Body of pancreas (tissue), 4 donors: Measurements from ENCODE around the gene METTL25B. TPM values are rescaled to one million over a fixed set of nuclear protein-coding genes. Genes with fewer than 3 reads are reported as not detected.
"Not testable (repeated sequence)": the region's sequence is repeated elsewhere in the genome, so short reads cannot be mapped to it uniquely, and the experiment has no call there.

ENCODE experiments used
- ATAC-seq: fragments of 150-250 bp; one replicate; pipeline ENCODE4 v1.9.1; 2016
- DNase-seq, 4 donors: peaks; one replicate each; pipeline ENCODE4 v3.0.0-alpha.2; 2019
- H3K27ac ChIP-seq, 4 donors: fragments of 200-600 bp; sonication (generic); 1 replicate in 3 of 4; 2 replicates in 1 of 4; pipeline versions ENCODE4 v1.5.1 to v1.6.1; 2016 to 2019; ENCODE audit warnings: mild to moderate bottlenecking in 1 of 4, mixed read lengths in 1 of 4, moderate library complexity in 1 of 4
- H3K27me3 ChIP-seq, 2 donors: fragments of 200-600 bp; sonication (generic); one replicate each; pipeline ENCODE4 v1.6.0; 2016; ENCODE audit warnings: mild to moderate bottlenecking in 1 of 2
- H3K36me3 ChIP-seq, 2 donors: fragments of 200-600 bp; sonication (generic); replicated peaks in 1 of 2; 2 replicates each; pipeline ENCODE4 v1.5.1; 2016; ENCODE audit warnings: low read depth in 2 of 2; ENCODE audit not compliant: insufficient read depth in 1 of 2
- H3K4me1 ChIP-seq: fragments of 200-600 bp; sonication (generic); one replicate; pipeline ENCODE4 v1.6.0; 2016
- H3K4me3 ChIP-seq, 2 donors: fragments of 200-600 bp; sonication (generic); 1 replicate in 1 of 2; 2 replicates in 1 of 2; pipeline ENCODE4 v1.5.1; 2016 to 2019
- H3K9me3 ChIP-seq, 3 donors: fragments of 200-600 bp; sonication (generic); 1 replicate in 2 of 3; 2 replicates in 1 of 3; pipeline ENCODE4 v1.5.1; 2016
- POLR2A ChIP-seq, 3 donors: fragments of 450-650 bp; IDR thresholded peaks; one replicate each; pipeline ENCODE4 v1.6.1; 2016; ENCODE audit warnings: antibody characterized with exemption in 3 of 3, mild to moderate bottlenecking in 2 of 3
- WGBS, 2 donors: methylation state at CpG; one replicate each; pipeline ENCODE4 v1.1.5; 2017; 5-methylcytosine and 5-hydroxymethylcytosine counted together
- intact Hi-C: fragments of 100-400 bp; cut with DNase I; formaldehyde crosslinking; loops from one replicate; pipeline ENCODE4 v1.15.1; 2023
- total RNA-seq, 2 donors: library from RNA; depleted of rRNA; stranded (reverse); fragments of >200 nt; gene quantifications; one replicate each; pipeline ENCODE4 v1.1.0, GENCODE V29; 2016
- TF ChIP-seq, protein P1 (sequence below), 7 experiments: fragments of 450-650 bp in 4 of 7; fragments of 200-600 bp in 3 of 7; sonication (generic) in 3 of 7; IDR thresholded peaks; one replicate each; pipeline ENCODE4 v1.5.1; 2016 to 2019; ENCODE audit warnings: antibody characterized with exemption in 7 of 7

The METTL25B gene
- total RNA-seq, 2 donors from 2014 or later = 14.5 to 68.2 TPM

DNA sequence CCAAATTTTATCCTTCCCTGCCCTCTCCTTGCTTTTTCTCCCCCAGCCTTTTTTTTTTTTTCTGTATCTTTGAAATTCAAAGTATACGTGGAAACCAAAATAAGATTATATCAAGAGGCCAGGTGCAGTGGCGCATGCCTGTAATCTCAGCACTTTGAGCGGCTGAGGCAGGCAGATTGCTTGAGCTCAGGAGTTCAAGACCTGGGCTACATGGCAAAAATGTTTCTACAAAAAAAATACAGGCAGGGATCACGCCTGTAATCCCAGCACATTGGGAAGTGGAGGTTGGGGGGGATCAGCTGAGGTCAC is 32.5 kb downstream of the METTL25B start:
- Histone ChIP-seq H3K4me1 (peaks cover 2% of the 10 kb centered on the region), H3K27ac (no peak overlapping the region), H3K36me3 (no peaks in the 10 kb centered on the region), H3K4me3 (no peak overlapping the region), H3K9me3 (no peaks in the 10 kb centered on the region), H3K27me3 (no peaks in the 10 kb centered on the region)
- WGBS, 2 donors = 56 to 67% methylated on average over 4 of the region's 4 CpGs
- DNase-seq = no peak
- TF ChIP-seq, protein P1, sequence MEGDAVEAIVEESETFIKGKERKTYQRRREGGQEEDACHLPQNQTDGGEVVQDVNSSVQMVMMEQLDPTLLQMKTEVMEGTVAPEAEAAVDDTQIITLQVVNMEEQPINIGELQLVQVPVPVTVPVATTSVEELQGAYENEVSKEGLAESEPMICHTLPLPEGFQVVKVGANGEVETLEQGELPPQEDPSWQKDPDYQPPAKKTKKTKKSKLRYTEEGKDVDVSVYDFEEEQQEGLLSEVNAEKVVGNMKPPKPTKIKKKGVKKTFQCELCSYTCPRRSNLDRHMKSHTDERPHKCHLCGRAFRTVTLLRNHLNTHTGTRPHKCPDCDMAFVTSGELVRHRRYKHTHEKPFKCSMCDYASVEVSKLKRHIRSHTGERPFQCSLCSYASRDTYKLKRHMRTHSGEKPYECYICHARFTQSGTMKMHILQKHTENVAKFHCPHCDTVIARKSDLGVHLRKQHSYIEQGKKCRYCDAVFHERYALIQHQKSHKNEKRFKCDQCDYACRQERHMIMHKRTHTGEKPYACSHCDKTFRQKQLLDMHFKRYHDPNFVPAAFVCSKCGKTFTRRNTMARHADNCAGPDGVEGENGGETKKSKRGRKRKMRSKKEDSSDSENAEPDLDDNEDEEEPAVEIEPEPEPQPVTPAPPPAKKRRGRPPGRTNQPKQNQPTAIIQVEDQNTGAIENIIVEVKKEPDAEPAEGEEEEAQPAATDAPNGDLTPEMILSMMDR (IDR thresholded peaks at IDR 0.05) = no peak
- no peak for TF ChIP-seq POLR2A (IDR thresholded peaks at IDR 0.05)
- no peak for ATAC-seq
- intact Hi-C loops = no loop called here

DNA sequence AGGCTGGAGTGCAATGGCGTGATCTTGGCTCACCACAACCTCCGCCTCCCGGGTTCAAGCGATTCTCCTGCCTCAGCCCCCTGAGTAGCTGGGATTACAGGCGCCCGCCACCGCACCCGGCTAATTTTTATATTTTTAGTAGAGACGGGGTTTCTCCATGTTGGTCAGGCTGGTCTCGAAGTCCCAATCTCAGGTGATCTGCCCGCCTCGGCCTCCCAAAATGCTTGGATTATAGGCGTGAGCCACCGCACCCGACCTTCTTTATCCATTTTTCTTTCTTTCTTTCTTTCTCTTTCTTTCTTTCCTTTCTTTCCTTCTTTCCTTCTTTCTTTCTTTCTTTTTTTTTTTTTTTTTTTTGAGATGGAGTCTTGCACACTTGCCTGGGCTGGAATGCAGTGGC is 36.9 kb downstream of the METTL25B start:
- H3K9me3 ChIP-seq, DNase-seq, H3K4me3 ChIP-seq, H3K36me3 ChIP-seq, ATAC-seq, H3K27me3 ChIP-seq, H3K27ac ChIP-seq, intact Hi-C loops: not testable (repeated sequence)
- peaks cover 25% of the 10 kb centered on the region for H3K4me1 ChIP-seq
- WGBS, 2 donors = 94 to 99% methylated on average over 14 to 15 of the region's 15 CpGs

DNA sequence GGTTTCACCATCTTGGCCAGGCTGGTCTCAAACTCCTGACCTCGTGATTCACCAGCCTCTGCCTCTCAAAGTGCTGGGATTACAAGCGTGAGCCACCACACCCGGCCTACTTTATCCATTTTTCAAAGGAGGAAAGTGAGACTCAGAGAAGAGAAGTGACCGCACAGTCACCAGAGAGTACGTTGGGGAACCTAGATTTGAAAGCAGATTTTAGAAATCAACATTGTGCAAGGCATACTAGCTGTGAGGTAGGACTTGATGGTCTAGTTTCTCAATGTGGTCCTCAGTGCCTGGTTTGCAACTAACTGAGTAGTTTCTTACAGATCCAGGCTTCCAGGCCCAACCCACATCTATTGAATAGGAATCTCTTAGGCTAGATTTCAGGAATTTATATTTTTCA is 37.4 kb downstream of the METTL25B start:
- intact Hi-C loops = no loop called here
- Histone ChIP-seq H3K9me3 (no peaks in the 10 kb centered on the region), H3K27ac (no peak overlapping the region), H3K36me3 (no peaks in the 10 kb centered on the region), H3K4me3 (no peak overlapping the region), H3K4me1 (peaks cover 30% of the 10 kb centered on the region), H3K27me3 (no peaks in the 10 kb centered on the region)
- 80 to 84% methylated on average over 5 of the region's 5 CpGs for WGBS, 2 donors
- ATAC-seq = no peak
- TF ChIP-seq, protein P1 (IDR thresholded peaks at IDR 0.05) = no peak
- no peak for TF ChIP-seq POLR2A (IDR thresholded peaks at IDR 0.05)
- DNase-seq = no peak

DNA sequence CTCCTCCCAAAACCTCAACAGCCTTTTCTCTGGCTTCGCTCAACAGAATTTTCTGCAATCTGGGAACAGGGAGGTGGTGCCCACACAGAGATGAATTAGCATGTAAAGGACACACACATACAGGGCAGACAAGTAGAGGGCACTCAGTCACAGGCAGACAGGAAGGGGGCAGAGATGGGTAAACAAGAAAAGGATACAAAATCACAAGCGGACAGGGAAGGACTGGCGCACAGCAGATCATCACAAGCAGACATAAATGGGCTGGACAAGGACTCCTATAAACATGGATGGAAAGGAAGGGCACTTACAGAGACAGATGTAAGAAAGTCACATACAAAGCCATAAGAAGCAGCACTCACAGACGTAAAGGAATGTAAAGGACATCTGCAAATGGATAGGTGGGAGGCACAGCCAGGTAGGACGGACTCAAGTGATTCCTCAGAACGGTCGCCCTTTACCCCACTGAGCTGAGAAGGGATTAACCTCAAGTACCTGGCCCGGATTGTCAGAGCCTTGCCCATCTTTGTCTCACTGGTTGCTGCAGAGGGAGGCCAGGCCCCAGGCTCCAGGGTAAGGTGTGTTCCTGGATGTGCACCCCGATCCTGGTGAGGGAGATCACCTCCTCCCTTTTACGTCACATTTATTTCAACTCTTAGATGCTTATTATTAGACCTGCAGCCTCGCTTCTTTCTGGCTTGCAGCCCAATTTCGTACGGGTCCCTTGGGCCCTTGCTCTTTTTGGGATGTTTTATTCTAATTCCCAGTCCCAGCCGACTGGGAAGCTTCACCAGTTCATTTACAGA is 38.2 kb downstream of the METTL25B start:
- Histone ChIP-seq H3K4me1 (peaks cover 38% of the 10 kb centered on the region), H3K27ac (peak overlapping the region; percentile 53 to 96 (median 76)), H3K4me3 (peak overlapping the region; percentile 30 to 38), H3K9me3 (no peaks in the 10 kb centered on the region), H3K27me3 (no peaks in the 10 kb centered on the region), H3K36me3 (peaks cover 0 to 2% of the 10 kb centered on the region in 2 donors)
- DNase-seq = no peak
- intact Hi-C loops = no loop called here
- WGBS, 2 donors = 5 to 7% methylated on average over 14 of the region's 14 CpGs
- peak; percentile 6 for ATAC-seq
- TF ChIP-seq, protein P1 (IDR thresholded peaks at IDR 0.05) = no peak
- TF ChIP-seq POLR2A (IDR thresholded peaks at IDR 0.05) = peak in 1 of 3 donors; percentile 37

DNA sequence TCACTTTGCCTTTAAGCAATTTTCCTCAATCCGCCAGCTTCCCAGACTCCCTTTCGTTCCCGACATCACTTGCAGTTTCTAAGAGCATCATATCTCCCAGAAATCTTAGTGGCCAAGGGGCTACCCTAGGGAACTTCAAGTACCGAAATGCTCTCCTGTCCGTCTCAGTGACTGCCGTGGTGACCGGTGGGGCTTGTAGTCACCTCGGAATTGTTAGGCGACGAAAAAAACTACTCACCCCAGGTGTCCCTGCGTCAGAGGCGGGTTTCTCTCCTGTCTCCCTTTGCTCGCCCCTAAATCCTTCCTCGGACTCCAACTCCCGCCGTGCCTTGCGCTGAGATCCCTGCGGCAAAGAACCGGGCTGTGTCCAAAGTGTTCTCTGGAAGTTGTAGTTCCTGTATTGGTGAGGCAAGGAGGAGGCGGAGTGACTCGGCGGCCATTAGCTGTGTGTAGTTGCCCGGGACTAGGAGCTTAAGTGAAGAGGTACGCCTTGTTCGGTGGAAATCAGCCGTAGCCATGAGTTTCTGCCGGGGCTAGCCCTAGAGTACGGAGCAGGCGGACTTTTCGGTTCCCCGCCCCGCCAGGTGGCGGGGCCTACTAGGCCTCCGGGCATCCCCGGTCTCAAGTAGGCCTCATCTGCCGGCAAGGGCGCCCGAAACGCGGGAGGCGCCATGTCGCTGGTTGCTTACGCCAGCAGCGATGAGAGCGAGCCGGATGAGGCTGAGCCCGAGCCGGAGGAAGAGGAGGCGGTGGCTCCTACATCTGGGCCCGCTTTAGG is 39.0 kb downstream of the METTL25B start, which contains the start of gene PRCC:
Gene PRCC, plus strand, starts transcription at position 435 of the 778 bp plus-strand sequence. Its CDS starts 237 bp downstream, at position 672.
- TF ChIP-seq, protein P1 (IDR thresholded peaks at IDR 0.05) = peak in 2 of 7 experiments; percentile 5 to 6
- TF ChIP-seq POLR2A (IDR thresholded peaks at IDR 0.05) = peak; percentile 15 to 67 (median 66)
- no peaks in the 10 kb centered on the region for H3K9me3 ChIP-seq
- DNase-seq = peak; percentile 97 to 99 (median 98)
- WGBS, 2 donors = 0% methylated on average over 20 to 50 of the region's 50 CpGs
- peaks cover 39% of the 10 kb centered on the region for H3K4me1 ChIP-seq
- peak within 1 kb of the TSS; percentile 82 to 96 (median 93) for H3K27ac ChIP-seq
- intact Hi-C loops = no loop called here
- H3K27me3 ChIP-seq = no peaks in the 10 kb centered on the region
- H3K4me3 ChIP-seq = peak within 1 kb of the TSS; percentile 75 to 87
- ATAC-seq = peak; percentile 95
- peaks cover 0 to 2% of the 10 kb centered on the region in 2 donors for H3K36me3 ChIP-seq
